Epithelial cell of proximal tubule (primary cell): ENCODE results near the gene PRSS22. TPM values are rescaled to one million over a fixed set of nuclear protein-coding genes. Genes with fewer than 3 reads are reported as not detected.

Experiments used
- DNase-seq: peaks from one replicate; pipeline ENCODE4 v3.0.0-alpha.2; 2011; ENCODE audit warnings: low read depth
- H3K4me3 ChIP-seq: 2 replicates; pipeline ENCODE4 v1.5.1; 2011; ENCODE audit warnings: low read depth, mild to moderate bottlenecking, low read length
- CTCF ChIP-seq: conservative IDR thresholded peaks from 2 replicates; pipeline ENCODE4 v1.5.1; 2012; ENCODE audit warnings: low read depth, mild to moderate bottlenecking, low read length
- total RNA-seq: library from RNA; depleted of rRNA; stranded (reverse); fragments of >200 nt; gene quantifications from 2 replicates; pipeline ENCODE4 v1.2.3, GENCODE V29; 2015

PRSS22 gene
- total RNA-seq, 1 donor from 2014 or later, result 11.1 TPM

GRCh38 chr16:2848933-2849725, 8.8 kb downstream of the PRSS22 start:
- no peak for DNase-seq
- TF ChIP-seq CTCF, result no peak
- no peak overlapping the region for H3K4me3 ChIP-seq

- H3K4me3 ChIP-seq, result no peak overlapping the region
- no peak for TF ChIP-seq CTCF
- DNase-seq, result peak; percentile 88
These were observed 11.3 kb downstream of the PRSS22 start for GRCh38 chr16:2846511-2847310.

DNA sequence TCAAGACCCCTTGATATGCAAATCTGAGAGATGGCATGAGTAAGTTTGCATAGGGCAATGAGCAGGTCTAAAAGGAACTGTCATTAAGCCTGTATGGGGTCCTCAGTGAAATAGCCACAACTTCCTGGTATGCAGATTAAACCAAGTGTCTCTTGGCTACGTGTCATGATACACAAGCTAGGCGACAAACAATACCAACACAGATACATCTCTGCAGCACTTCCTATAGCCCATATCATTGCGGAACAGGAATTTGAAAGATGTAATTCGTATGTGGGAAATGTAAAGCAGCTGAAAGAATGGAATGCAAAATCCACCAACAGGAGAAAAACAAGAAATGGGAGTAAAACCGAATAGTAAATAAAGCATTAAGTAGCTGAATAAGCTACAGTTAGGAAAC, 12.9 kb downstream of the PRSS22 start:
- no peak for TF ChIP-seq CTCF

GRCh38 chr16:2843526-2843925, 14.4 kb downstream of the PRSS22 start:
- DNase-seq, result no peak
- H3K4me3 ChIP-seq, result no peak overlapping the region
- no peak for TF ChIP-seq CTCF

More for the DNA sequence above, 12.9 kb downstream of the PRSS22 start:
- no peak overlapping the region for H3K4me3 ChIP-seq
- DNase-seq, result no peak

- H3K4me3 ChIP-seq, result no peak overlapping the region
- no peak for DNase-seq
- TF ChIP-seq CTCF, result peak; percentile 67
These were observed 15.5 kb downstream of the PRSS22 start for GRCh38 chr16:2842340-2843000.

- DNase-seq, result no peak
- no peak overlapping the region for H3K4me3 ChIP-seq
- no peak for TF ChIP-seq CTCF
These were observed 16.2 kb downstream of the PRSS22 start for GRCh38 chr16:2841606-2842339.
